D721Med (cell line): ENCODE results near the gene POLR3GL.

Source experiments
- DNase-seq: peaks from one replicate; pipeline ENCODE4 v3.0.0; 2011; ENCODE audit warnings: low spot score; ENCODE audit not compliant: insufficient read length
- FAIRE-seq: peaks from 2 replicates; lab custom pipeline; 2011; peaks lifted over from hg19 to GRCh38; lab: Jason Lieb, UNC
- TF ChIP-seq, protein P1 (sequence below): IDR thresholded peaks from 2 replicates; pipeline ENCODE4 v1.5.1; 2012; ENCODE audit warnings: mild to moderate bottlenecking, control low read depth; ENCODE audit not compliant: insufficient read depth; ENCODE audit errors: missing control alignments

Gene POLR3GL

GRCh38 chr1:145985502-145986439 lies 21.3 kb downstream of the POLR3GL start:
- FAIRE-seq (no peak), DNase-seq (no peak)
- TF ChIP-seq, protein P1, sequence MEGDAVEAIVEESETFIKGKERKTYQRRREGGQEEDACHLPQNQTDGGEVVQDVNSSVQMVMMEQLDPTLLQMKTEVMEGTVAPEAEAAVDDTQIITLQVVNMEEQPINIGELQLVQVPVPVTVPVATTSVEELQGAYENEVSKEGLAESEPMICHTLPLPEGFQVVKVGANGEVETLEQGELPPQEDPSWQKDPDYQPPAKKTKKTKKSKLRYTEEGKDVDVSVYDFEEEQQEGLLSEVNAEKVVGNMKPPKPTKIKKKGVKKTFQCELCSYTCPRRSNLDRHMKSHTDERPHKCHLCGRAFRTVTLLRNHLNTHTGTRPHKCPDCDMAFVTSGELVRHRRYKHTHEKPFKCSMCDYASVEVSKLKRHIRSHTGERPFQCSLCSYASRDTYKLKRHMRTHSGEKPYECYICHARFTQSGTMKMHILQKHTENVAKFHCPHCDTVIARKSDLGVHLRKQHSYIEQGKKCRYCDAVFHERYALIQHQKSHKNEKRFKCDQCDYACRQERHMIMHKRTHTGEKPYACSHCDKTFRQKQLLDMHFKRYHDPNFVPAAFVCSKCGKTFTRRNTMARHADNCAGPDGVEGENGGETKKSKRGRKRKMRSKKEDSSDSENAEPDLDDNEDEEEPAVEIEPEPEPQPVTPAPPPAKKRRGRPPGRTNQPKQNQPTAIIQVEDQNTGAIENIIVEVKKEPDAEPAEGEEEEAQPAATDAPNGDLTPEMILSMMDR: no peak

DNA sequence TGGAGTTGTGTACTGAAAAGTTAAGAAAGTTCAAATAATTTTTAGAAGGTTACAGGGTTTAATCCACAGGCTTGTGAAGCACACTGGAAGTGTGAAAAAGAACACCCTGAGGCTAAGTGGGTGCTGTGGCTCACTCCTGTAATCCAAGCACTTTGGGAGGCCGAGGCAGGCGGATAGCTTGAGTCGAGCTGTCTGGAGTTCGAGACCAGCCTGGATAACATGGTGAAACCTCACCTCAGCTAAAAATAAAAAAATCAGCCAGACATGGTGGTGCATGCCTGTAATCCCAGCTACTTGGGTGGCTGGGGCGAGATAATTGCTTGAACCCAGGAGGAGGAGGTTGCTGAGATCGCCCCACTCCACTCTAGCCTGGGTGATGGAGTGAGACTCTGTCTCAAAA lies 22.1 kb downstream of the POLR3GL start:
- TF ChIP-seq, protein P1: no peak
- FAIRE-seq (no peak), DNase-seq (no peak)

DNA sequence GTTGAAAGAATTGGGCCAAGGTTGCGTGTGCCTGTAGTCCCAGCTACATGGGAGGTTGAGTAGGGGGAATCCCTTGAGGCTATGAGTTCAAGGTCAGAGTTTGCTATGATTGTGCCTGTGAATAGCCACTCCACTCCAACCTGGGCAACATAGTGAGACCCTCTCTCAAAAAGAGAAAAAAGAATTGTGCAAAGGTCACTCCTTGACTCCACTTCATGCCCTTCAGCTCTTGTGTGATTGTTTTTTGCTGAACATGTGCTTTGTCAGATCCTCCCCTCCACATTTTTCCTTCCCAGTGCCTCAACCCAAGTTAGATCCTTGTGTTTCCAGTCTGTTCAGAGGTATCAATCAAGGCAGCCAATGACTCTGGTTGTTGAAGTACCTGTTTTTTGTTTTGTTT lies 23.4 kb downstream of the POLR3GL start:
- TF ChIP-seq, protein P1: no peak
- FAIRE-seq (no peak), DNase-seq (no peak)

DNA sequence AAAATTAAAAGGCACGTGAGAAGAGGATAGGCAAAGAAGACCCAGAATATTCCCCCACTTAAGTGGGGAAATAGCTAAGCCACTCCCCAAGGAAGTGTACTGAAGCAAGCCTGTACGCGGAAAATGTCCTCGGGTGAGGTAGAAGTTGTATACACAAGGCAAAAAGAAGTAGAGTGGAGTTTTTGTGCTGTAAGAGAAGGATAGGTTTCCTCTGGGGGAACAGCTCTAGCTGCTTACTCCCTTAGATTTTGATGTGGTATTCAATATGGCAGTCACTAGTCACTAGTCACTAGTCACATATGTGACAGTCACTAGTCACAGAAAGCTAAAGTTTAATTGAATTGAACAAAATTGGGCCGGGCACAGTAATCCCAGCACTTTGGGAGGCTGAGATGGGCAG lies 24.3 kb downstream of the POLR3GL start:
- DNase-seq (no peak), FAIRE-seq (no peak)
- TF ChIP-seq, protein P1: no peak

DNA sequence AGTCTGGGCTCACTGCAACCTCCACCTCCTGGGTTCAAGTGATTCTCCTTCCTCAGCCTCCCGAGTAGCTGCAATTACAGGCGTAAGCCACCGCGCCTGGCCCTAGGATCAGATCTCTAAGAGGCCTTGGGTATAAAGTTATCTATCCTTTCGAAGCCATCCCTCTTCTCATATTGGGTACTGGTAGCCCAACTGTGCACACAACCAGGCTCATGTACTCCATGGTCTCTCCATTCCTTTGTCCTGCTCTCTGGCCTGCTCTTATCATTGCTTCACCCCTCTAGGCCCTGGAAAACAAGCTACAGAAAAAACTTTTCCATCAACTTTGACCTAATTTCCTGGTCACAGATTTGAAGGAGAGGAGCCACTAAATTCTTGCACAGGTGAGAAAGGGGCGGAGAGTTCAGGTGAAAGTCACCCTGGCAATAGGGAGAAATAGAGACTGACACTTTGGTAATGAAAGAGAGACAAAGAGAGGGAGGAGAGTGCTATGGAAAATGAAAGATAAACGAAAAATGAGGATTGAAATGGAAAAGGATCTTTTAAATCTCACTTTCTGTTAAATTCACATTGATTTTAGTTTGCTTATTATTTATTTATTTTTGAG lies 25.9 kb downstream of the POLR3GL start:
- TF ChIP-seq, protein P1: no peak
- no peak for FAIRE-seq
- DNase-seq: no peak

DNA sequence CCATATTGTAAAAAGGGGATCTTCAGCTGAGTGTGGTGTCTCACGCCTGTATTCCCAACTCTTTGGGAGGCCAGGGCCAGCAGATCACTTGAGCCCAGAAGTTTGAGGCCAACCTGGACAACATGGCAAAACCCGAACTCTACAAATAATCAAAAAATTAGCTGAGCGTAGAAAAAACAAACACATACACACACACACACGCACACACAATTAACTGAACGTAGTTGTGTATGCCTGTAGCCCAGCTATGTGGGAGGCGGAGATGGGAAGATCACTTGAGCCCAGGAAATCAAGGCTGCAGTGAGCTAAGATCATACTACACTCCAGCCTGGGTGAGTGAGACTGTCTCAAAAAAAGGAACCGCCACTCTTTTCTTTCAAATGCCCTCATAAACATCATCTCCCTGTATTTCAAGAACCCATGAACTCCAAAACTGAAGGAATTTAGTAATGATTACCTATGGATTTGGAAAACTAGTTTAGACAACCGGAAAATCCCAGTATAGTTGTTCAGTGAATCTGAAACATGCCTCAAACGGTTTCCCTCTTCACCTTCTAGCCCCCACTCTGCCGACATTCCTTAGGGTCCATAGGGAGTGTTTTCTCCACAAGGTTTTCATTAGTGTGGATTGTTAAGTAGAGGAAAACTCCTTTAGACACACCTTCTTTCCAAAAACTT lies 27.4 kb downstream of the POLR3GL start:
- no peak for DNase-seq
- TF ChIP-seq, protein P1: no peak
- FAIRE-seq: no peak
